Stimulated activated CD8-positive, alpha-beta memory T cell treated with anti-CD3 and anti-CD28 coated beads, Interleukin-12 subunit alpha, Interleukin-12 subunit beta, amount 100 ng/mL, for 24 hours (primary cell): ENCODE results near the gene CTDSPL.

Experiments used
- DNase-seq: peaks from one replicate; pipeline ENCODE4 v3.0.0-alpha.2; 2020; ENCODE audit errors: extremely low read depth

The CTDSPL gene

GRCh38 chr3:37943631-37944314 is 82.1 kb downstream of the CTDSPL start:
- no peak for DNase-seq

DNA sequence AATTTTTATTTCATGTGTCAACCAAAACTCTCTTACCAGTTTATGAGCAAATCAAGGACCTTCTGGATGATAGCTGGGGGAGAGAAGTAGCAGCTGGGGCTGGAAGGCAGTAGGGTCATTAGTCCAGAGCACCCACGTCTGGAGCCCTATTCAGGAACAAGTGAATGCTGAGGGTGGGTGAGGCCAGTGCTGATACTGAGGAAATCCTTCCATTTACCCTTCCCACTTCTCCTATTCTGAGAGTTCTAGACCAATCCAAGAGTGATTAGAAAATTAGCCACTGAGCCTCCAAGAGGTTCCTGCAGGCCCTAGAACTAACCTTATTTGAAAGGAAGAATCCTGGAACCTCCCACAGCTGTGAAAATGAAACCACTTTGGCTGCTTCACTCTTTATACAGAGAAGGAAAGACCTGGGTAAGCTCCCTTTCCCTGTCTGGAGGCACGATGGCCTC is 82.7 kb downstream of the CTDSPL start:
- DNase-seq = no peak

DNA sequence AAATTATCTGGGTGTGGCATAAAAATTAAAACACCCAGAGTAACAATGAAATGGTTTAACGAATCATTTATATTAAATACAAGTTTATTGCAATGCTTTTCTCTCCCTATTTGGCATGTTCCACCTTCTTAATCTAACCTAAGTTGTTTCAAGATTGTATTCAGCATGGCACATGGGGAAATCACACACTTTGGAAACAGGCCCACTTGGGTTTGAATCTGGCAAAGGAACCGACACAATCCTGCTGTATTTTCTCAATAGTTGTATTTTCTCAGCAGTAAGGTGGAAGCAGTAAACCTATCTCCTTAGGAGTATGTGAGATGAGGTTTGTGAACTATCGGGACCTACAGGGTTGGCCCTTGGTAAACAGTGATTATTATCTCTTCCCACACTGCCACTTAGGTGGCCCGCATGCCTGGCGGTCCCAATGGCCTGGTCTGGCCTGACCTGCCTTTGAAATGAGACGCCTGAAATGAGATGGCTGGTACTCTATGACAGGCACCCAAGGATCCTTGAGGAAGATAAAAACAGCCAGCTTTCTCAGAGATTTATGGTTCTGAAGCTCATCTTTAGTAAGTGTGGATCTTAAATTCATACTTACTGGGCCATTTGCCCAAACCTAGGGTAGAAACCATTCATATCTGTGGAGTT is 83.6 kb downstream of the CTDSPL start:
- no peak for DNase-seq

DNA sequence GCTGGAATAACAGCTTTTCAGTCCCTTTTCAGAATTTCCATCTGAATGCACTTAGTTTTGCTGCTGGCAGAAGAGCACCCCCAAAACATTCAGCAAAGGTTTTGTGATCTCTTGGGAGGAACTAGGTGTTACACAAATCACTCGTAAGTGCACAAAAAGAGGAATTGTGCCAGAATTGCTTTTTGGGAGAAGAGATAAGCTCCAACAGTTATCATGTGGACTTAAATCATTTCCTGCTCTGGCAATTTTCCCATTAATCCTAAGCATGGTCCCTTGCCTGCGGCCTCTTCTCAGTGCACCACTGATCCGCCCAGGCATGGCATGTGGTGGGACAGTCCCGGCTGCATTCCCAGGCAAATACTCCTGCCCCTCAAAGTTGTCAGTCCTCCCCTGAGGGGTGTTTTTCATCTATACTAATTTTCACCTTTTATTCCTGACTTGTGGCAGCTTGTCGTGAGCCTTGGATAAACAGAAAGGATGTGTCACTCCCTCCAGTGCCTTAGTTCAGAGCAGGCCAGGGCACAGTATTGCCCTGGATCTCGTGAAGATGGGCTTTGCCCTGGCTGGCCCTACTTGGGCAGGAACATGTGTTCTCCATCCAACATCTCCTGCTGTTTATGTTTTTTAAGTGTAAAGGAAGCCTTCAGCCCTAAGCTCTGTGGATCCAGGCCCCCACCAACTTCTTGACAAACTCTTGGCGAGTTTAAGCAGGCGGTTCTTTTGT is 84.3 kb downstream of the CTDSPL start:
- DNase-seq = no peak

DNA sequence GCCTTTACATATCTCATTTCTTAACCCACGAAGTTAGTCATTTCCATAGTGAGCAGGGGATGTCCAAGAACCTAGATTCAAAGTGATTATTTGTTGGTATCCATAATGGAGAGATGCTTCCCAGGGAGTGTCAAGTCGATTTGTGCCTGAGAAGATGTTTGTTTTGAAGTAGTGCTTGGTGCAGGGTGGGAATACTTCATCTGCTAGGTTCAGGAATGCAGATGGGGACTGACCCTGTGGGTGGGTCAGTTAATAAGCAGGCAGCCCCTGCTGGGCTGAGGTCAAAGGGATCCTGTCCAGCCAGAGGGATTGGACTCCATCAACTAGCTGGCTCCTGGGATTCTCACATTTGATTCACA is 84.8 kb downstream of the CTDSPL start:
- DNase-seq = no peak

DNA sequence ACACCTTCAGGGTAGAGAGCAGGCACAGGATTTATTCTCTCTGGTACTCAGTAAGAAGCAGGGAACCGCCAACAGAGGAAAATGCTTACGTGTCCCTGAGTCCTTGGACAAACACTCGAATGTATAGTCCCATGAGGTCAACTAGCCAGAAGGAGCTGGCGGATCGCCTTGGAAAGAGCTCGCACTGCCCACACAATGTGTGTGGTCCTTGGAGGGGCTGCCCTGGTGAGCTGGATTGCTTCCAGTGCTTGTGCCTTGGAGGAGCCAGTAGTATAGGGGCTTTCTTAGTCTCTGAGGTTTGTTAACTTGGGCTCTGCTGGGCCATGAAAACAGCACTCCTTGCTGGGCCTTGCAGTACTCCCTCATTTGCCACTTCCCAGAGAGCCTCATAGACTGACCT is 88.2 kb downstream of the CTDSPL start:
- DNase-seq = no peak

DNA sequence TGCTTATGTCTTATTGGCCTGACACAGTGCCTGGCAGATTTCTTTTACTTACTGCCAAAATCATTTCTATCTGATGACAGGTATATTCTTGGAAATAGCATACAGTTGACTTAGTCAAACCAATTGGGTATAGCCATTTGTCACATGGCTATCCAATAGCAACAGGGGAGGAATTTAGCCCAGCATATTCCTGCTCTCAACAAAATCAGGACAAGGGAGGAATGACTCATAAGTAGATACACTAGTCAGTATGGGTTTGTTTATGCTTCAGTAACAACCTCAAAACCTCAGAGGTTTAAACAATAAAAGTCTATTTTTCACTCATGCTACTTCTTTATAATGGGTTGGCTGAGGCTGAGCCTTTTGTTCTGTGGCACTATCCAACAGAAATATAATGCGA is 90.9 kb downstream of the CTDSPL start:
- DNase-seq = no peak

- no peak for DNase-seq
Measured at GRCh38 chr3:37953226-37953625, 91.5 kb downstream of the CTDSPL start.

- DNase-seq = no peak
Measured at GRCh38 chr3:37953707-37954394, 92.2 kb downstream of the CTDSPL start.

- no peak for DNase-seq
Measured at GRCh38 chr3:37954881-37955280, 93.2 kb downstream of the CTDSPL start.

DNA sequence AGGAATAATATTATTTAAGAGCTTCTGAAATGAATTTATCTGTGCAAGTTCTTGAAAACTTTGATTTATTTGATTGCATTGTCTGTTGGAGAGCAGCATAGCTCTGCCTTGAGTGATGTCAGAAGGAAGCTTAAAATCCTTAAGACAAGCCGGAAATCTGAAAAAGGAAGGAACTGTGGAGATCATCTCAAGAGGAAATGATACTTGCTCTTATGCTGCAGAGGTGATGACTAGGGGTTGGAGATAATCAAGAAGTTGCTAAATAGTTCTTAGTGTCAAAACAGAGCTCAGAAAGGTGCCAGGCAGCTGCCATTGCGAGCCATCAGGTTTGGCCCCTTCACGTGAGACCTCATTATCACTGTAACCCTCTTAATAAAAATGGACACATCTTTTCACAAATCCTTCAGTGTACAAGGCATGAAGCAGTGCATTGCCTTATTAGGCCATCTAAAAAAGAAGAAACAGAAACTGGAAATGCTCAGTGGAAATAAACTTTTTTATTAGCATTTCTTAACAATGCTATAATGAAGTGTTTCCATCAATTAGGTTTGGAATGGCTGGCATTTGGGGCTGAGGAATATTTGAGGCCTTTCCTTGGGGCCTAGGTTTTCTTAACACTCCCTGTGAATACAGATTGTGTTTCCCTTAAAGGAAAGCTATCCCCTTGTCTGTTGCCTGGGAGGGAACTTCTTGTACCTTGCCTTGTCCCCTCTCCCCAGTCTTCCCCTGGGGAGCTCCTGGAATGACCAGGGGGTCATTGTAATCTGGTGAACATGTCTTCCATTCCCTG is 94.4 kb downstream of the CTDSPL start:
- DNase-seq = no peak

DNA sequence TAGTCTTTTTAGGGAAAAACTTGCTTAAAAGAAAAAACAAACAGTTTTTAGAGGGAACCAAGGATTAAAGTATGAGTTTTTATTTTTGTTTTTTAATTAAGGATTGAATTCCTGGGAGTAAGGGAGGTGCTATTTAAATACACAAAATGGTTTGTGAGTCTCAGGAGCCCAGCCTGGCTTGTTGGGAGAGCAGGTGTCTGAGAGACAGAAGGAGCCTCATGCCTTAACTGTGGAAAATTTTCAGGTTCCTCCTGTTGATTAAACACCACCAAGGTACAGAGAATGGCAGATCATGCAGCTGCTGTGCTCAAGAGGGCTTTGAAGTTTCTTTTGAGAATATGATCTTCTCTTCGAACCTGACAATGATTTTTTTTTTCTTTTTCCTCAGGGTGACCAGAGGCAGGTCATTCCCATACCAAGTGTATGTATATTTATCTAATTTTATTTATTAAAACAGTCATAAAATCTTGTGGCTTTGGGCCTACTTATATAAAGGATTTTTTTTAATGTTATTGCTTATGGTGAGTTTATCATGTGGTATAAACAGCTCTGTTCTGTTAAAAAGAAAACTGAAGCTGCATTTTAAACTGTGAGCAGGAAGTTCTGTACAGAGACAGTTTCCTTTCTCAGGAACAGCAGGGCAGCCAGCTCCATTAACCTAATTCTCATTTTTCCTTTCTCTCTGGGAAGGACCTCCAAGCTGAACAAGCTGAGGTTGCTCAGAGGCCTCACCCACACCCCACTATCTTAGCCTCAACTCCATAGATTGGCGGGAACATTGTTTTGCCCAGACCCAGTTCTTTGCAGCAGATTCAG is 95.3 kb downstream of the CTDSPL start:
- no peak for DNase-seq

- no peak for DNase-seq
Measured at GRCh38 chr3:37957539-37957936, 95.9 kb downstream of the CTDSPL start.

- DNase-seq = no peak
Measured at GRCh38 chr3:37961622-37962431, 100.1 kb downstream of the CTDSPL start.

DNA sequence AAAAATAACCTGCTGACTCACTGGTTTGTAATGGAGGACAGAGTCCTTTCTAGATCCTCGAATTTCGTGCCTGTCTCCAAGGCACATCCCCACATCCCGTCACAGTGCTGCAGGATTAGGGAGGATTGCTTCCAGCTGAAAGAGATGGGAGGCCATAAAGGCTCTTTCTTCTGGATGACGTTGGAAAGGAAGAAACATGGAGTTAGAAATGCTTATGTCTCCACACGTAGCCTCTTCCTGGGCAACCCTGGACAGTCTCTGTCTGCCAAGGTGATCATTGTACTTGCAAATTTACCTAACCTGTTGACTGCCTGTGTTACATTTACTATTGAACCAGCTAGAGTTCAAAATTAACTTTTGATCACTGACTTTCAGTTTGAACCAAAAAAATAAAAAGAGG is 101.3 kb downstream of the CTDSPL start:
- DNase-seq = no peak

DNA sequence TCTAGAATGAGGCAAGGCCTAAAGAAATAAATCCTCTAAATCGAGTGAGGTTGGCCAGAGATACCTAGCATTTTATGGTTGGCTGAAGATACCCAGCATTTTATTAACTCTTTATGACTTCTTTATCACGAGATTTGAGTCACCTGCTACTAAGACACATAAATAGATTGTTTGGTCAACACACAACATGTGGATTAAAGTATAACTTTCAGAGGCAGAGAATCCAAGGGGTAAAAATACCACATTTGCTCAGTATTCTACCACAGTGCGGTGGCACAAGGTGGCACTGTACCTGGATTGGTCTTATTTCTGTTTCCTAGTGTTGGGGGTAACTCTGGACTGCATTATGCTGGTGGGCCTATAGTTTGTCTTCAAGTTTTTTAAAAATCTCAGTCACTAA is 102.0 kb downstream of the CTDSPL start:
- DNase-seq = no peak

DNA sequence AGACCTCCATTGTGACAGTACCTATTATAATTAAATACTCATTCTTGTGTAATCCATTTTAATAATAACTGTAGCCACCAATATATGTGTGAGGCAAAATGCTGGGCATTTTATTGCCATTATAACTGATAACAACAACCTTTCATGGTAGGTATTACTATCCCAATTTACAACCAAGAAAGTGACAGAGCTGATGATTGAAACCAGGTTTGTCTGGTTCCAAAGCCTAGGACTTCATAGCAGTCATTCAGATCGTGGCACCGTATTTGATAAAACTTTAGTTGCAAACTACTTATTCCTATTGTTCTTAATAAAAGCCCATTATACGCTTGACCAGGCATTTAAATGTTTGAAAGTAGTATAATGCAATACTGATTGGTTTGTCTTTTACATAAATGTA is 102.5 kb downstream of the CTDSPL start:
- DNase-seq = no peak

DNA sequence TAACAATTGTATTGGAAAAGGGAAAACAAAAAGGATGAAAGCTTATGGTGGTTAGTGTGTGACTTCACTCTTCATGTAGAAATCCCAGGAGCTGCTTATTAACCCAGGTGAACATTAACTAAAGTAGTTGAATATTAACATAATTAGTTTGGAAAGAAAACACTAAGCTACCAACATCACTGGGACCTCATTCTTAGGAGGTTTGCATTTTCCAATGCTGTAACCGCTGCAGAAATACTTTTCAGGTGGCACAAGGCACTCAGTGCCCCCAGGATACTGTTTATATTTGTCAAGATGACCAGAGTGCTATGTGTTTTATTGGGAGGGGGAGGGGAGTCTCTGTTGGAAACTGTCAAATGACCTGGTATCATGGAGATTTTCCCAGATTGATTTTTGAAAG is 103.0 kb downstream of the CTDSPL start:
- DNase-seq = no peak

GRCh38 chr3:37967260-37967881 is 105.7 kb downstream of the CTDSPL start:
- no peak for DNase-seq

- no peak for DNase-seq
Measured at GRCh38 chr3:37968199-37968598, 106.5 kb downstream of the CTDSPL start.
